T1000 (cell line): ENCODE results near the gene AP1B1.
A peak's percentile ranks its signal among the peaks of the same experiment; 100 is the strongest.
"Not testable (repeated sequence)": the region's sequence is repeated elsewhere in the genome, so short reads cannot be mapped to it uniquely, and the experiment has no call there.

Experiments
- DNase-seq: peaks from one replicate; lab custom pipeline; 2025; ENCODE audit warnings: mixed read lengths; lab: John Stamatoyannopoulos, UW

AP1B1 gene

DNA sequence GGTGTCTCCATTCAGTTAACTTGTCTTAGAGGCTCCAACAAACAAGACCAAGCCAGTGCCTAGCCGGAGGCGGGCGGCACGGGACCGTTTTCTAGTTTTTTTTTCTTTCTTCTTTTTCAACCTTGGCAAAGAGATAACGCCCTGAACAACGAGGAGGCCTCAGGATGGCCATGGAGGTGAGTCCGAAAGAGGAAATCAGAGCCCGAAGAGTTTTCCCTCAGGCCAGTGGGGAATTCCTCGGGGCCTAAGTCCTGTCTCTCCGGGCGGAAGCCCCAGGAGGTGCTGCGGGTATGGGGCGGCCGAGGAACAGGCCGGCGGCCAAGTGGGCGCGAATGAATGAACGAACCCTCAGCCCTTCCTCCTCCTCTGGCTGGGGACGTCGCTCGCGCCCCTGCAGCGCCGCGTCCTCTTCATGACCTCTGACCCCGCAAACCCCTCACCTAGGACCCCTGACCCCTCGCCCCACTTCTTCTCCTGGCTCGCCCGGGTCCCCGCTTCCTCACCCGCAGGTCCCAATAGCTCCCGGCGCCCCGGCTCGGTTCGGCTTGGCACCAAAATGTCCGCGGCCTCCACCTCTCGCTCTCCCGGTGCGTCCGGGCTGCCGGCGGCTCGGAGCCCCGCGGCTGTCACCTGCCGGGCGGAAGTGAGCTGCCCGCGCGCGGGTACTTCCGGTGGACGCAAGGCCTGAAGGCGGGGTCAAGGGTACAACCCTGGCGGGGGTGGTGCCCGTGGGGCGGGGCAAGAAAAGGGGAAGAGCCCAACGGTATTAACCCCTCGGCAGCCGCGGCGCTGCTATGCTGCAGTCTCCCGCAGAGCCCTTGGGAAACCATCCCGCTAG lies at the start of gene AP1B1:
Gene AP1B1 (minus strand): TSS at position 650 of the 838 bp plus-strand sequence. CDS start 21,327 bp downstream, outside the sequence.
- DNase-seq, result peak; percentile 90

DNA sequence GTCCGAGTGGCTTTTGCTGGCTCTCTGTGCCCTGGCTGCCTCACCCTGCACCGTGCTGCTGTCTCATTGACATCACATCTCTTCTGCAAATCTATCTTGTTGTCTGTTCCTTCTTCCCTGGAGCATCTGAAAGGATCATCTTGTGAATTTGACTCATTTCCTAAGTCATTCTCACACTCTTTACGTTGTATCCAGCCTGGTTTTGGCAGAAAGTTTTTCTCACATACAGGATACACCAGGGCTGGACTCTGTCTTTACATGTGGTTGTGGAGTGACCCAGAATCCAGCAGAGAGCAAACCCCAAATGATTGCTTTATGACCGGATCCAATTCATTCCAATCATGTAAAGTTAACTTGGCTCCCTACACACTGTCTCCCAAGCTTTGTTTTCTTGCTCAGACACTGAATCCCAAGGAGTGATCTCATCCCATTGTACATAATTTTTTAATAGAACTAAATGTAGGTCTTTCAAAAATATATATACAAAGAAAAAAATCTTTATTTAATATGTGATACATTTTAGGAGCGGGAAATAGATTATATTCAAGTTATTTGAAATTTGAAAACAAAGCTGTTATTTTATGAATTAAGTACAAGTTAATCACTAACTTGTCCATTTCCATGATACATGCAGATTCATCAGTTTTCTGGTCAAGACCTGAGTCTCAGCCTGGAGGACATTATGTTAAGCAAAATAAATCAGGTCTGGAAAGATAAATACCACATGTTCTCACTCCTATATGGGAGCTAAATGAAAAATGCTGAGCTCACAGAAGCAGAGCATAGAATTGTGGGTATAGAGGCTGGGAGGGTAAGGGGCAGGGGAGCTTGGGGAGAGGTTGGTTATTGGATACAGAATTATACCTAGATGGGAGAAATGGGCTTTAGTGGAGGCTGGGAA lies 47.1 kb upstream of the AP1B1 start:
- no peak for DNase-seq

DNA sequence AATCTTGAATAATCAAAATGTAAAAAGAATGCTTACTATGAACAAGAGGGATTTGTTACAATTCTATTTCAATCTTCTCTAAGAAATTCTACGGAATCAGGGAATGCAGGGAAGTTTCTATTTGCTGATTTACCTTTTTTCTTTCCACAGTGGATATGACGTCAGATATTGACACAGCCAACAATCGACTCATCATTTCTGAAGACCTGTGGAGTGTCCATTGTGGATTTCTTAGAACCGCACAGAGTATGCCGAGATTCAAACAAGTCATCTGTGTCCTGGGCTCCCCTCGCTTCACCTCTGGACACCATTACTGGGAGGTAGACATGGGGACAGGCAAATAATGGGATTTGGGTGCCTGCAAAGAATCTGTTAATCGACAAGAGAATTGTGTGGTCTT lies 45.9 kb upstream of the AP1B1 start:
- DNase-seq, result no peak

DNA sequence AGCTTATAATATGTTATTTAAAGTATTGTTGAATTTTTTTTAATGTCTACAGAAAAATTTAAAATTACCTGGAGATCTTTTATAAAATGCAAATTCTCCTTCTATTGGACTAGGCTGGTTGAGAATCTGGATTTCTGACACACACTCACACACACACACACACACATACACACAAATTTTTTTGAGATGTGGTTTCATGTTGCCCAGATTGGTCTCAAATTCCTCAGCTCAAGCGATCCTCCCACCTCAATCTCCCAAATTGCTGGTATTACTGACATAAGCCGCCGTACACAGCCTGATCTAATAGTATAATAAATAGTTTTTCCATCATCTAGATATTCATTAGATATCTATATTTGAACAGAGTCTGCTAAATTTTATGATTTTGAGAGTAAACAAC lies 45.5 kb upstream of the AP1B1 start:
- no peak for DNase-seq

DNA sequence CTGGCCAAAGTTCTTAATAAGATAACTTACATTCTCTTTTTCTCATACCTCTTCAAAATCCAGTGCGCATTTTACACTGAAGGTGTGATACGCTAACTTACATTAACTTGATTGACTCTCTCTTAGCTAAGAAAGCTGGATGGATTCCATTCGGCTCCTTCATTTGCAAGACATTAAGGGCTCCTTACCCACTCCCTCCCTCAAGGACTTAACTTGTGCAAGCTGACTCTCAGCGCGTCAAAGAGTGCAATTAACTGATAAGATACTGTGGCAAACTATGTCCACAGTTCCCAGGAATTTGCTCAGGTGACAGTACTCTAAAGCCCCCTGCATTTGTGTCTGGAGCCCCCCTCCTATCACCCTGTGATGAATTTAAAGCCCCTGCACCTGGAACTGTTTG lies 43.6 kb upstream of the AP1B1 start:
- DNase-seq, result no peak

DNA sequence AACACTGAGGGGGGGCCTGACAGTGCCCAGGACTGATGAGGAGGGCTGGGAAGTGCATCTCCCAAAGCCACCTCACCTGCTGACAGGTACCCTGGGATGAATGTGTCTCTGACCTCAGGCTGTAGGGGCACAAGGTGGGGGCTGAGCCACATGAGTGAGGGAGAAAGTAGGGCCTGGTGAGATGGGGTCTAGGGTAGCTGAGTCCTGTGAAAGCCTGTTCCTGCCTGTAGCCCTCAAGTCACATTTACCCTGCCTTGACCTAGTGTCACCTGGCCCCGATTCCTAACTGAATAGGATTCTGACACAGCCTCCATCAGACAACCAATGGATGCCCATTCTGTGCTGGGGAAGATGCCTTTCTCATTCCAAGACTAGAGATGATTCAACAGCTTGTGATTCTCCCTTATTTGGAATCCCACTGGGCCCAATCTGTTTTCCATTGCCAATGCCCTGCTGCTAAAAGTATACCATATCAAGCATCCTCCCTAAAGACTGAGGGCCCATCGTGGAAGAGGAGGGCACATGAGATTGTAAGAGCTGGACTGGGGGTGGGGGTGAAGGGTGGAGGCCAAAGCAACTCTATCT lies 38.9 kb upstream of the AP1B1 start:
- DNase-seq, result no peak

DNA sequence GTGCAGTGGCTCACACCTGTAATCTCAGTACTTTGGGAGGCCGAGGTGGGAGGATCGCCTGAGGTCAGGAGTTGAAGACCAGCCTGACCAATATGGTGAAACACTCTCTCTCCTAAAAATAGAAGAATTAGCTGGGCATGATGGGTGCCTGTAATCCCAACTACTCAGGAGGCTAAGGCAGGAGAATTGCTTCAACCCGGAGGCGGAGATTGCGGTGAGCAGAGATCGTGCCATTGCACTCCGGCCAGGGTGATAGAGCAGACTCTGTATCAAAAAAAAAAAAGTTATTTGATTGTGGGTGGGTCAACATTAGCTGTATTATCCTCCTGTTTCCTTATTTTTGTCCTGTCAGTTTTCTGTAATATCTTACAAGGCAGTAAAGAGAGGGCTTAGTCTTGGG lies 38.1 kb upstream of the AP1B1 start:
- no peak for DNase-seq

DNA sequence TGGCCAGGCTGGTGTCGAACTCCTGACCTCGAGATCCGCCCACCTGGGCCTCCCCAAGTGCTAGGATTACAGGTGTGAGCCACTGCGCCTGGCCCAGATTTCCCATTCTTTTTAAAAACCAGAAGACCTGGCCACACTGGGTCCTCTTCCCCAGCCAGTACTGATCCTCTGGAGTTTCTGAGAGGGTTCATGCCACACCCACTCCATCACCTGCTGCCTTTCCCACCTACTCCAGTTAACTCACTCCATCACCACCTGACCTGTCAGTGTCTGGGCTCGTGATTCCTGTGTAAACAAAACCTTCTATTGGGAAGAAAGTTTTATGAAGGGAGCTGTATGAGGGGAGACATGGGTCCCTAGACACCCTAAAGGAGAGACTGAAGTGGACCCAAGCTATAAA lies 30.3 kb upstream of the AP1B1 start:
- DNase-seq, result not testable (repeated sequence)

DNA sequence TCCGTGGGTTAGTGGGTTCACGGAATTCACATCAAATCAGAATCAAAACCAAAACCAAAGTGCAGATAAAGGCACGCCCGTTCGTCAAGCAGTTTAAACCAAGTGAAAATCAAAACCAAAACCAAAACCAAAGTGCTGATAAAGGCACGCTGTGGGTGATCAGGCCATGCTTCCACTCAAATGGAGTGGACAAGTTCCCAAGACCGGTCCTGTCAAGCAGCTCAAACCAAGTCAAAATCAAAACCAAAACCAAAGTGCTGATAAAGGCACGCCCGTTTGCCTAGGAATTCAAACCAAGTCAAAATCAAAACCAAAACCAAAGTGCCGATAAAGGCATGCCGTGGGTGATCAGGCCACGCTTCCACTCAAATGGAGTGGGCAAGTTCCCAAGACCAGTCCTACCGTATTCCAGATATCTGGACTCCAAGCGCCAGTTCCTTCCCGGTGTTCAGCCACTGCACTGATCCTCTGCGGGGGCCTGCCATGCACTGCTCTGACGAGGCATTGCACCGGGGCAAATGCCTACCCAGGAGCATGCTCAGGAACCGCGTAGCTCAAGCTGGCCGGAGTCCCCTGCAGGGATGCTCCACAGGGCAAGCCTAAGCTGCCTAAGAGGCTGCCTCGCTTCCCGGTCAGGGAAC lies 26.7 kb upstream of the AP1B1 start:
- DNase-seq, result not testable (repeated sequence)

DNA sequence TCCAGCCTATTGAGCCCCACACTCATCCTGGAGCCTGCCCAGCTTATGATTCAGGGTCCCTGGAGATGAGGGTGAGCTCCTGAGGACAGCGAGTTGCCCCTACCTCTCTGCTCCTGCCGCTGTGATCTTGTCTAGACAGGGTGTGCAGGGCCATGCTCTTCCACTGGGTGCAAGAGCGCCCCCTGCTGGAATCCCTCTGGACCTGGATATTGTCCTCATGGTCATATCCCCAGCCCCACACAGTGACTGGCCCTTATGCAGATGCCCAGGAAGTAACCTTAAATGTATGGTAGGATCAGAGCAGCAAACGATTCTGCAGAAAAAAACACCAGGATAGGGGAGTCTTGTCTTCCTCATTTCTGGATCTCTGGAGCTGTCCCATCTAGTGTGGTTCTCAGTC lies 24.4 kb upstream of the AP1B1 start:
- not testable (repeated sequence) for DNase-seq

DNA sequence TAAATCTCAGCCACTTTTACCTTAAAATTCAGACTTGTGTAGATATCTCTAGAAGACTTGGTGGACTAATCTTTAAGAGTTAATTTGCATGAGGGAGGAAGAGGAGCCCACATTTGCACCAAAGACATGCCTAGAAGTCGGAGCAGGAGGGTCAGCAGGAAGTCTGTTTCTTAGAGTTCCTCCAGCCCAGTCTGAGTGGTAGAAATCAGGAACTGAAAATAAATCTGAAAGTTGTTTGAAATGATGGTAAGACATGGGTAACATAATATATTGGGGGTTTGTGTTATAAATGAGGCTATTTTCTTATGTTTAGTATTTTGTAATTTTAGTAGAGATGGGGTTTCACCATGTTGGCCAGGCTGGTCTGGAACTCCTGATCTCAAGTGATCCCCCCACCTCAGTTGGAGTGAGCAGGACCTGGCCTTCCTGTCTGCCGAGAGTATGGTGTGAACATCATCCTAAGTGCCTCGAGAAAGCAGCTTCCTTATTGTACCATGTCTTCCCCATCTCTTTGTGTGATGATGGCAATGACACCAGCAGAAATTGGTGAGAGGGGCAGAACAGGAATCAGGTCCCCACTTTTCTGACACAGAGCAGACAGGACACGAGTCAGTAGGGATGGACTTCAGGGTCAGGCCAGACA lies 23.3 kb upstream of the AP1B1 start:
- not testable (repeated sequence) for DNase-seq

DNA sequence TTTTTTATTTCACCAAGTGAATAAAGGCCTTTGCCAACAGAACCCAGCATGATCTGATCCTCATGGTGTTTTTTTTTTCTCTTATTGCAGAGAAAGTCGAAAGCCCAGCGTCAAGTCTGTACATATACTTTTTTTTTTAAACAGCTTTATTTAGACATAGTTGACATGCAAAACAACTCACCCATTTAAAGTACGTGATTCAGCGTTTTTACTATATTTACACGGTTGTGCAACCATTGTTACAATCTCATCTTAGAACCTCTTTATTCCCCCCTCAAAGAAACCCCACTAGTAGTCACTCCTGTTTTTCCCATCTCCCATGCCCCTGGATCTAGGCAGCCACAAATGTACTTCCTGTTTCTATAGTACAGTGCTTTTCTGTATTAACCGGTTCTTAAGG lies 20.6 kb upstream of the AP1B1 start:
- no peak for DNase-seq

DNA sequence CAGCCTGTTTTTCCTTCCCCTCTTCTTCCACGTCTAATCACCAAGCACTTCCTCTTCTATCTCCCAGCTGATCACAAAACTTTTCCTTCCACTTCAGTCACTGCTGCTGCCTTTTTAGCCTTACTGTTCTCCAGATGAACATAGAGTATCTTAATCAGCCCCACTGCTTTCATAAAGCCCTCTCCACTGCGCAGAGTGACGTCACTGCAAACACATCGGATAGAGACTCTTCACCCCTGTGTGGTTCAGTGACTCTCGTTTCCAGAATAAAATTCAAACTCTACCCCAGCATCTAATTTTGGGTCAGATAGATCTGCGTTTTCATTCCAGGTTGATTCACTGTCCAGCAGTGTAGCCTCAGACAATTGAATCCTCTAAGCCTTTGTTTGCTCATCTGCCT lies 13.2 kb upstream of the AP1B1 start:
- DNase-seq, result not testable (repeated sequence)

DNA sequence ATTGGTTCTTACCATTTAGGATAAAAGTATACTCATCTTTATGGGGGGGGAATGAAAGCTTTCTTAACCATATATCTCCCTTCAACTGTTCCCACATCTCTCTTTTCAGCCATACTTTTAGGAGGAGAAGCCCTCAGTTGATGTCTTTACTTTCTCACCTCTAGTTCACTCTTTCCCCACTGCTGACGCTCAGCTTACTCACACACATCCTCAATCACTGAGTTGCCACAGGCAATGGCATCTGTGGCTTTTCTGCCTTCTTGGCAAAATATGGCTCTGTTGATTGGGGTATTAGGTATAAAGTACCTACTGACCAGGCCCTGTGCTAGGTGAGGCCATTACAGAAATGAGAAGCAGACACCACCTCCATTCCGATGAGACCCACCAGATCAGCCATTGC lies 12.2 kb upstream of the AP1B1 start:
- no peak for DNase-seq

DNA sequence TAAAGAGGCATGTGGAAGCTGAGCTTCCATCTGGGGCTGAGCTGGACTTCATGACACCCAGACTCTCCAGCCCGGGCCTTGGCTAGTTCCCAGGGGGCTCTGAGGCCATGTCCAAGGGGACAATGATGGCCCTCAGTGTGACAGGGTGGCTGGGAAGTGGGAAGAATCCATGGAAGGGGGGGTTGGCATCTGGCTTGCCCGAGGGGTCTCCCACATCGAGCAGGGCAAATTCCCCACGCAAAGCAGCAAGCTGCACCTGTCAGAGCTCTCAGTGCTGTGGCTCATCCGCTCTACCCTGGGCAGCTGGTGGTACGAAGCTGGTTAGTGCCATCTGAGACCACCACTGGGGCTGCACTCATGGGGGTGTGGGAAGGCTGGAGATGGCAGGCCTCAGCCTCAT lies 9.4 kb upstream of the AP1B1 start:
- no peak for DNase-seq

DNA sequence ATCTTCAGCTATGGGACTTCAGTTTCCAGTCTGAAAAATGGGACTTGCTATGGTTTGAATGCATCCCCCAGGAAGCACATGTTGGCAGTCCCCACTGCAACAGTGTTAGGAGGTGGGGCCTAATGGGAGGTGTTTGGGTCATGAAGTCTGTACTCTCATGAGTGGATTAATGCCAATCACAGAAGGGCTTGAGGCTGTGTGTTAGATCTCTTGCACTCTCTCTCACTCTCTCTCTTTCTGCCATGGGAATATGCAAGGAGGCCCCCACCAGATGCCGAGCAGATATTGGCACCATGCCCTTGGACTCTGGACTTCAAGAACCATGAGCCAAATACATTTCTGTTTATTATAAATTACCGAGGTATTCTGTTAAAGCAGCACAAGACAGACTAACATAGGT lies 7.8 kb upstream of the AP1B1 start:
- DNase-seq, result no peak

DNA sequence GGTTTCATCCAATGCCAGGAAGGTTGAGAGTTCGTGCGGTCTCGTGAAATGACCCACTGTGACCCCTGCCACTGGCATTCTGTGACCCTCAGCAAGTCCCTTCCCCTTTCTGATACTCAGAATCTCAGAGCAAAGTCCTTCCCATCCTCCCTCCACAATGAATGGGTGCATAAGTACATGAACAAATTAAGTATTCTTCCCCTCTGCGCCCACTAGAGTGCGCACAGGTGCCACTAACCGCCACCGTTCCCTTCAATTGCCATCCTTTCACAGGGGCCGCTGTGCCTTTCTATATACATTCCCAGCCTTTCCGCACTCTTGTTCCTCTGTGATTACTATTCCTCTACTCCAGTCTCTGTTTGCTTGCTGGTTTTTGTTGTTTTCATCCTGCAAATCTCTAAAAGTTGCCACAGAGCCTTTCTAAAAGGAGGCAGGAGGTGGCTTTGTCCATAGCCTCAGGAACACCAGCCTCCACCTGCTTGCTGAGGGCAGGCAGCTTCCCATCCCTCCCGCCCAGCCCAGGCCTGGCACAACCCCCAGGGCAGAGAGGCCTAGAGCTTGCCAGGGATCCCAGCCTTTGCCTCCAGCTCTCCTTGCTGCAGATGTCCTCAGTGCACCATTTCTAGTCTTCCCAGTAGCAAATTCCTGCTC lies 6.7 kb upstream of the AP1B1 start:
- DNase-seq, result peak; percentile 32

DNA sequence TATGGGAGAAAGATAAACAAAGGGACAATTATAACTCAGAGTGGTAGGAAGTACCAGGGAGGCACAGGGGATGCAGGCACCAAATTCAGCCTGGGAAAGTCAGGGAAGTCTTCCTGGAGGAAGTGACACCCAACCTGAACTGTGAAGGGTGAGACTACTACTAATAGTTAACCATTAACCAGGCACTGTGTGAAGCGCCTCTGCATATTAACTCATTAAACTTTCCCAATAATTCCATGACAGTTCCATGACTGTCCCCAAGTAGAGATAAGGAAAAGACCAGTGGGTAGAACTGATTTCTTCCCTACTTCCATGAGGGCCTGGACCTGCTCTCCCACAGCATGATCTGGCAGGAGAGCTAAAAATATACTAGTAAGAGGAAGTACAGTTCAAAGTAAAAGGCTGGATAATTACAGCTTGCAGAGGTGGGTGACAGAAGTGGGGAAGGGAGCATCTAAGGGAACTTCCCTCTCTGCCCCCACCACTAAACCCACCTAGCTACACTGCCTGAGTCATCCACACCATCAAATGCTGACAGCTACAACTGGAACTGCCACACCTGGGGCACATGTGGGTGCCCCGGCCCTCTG lies 4.7 kb upstream of the AP1B1 start:
- no peak for DNase-seq

DNA sequence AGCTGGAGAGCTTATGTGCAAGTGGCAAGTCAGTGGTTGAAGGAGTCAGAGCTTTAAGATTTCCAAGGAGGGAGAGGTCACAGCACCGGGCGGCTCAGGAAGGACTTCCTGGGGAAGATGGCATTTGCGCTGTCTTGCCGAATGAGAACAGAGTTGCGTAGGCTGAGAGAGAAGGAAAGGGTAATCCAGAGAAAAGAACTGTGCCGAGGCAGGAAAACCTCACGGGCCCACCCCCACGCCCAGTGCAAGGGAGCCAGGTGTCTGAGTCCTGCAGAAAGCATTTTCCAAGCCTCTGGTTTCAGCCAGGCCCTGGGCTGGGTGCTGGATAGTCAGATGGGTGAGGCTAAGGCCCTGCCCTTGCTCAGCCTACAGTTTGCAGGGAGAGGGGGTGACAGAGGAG lies 3.2 kb upstream of the AP1B1 start:
- no peak for DNase-seq

DNA sequence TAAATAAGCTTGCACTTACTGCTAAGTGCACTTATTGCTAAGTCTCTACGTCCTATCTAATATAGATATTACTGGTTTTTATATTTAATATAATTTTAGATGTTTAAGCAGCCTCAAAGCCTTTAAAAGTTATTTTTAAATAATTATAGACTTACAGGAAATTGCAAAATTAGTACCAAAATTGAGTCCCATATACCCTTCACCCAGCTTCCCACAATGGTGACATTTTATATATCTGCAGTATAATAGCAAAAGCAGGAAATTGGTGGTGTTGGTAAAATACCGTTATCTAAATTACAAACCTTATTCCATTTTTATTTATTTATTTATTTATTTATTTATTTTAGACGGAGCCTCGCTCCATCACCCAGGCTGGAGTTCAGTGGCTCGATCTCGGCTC lies 1.9 kb upstream of the AP1B1 start:
- DNase-seq, result no peak

DNA sequence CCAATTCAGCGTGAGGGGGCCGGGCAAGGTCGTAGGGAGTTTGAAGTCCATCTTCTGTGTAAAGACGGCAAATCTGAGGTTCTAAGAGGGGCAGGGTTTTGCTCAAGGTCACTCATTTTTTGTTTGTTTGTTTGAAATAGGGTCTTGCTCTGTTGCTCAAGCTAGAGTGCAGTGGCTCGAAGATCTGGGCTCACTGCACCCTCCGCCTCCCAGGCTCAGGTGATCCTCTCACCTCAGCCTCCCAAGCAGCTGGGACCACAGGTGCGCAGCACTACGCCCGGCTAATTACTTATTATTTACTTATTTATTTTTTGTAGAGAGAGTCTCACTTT lies 355 bp upstream of the AP1B1 start:
- DNase-seq, result no peak
